HepG2 (cell line): ENCODE measurements around the gene CENPM. TPM values are rescaled to one million over a fixed set of nuclear protein-coding genes. Genes with fewer than 3 reads are reported as not detected.
A peak's percentile ranks its signal among the peaks of the same experiment; 100 is the strongest.

ENCODE experiments used
- ATAC-seq: fragments of 200-7000 bp; cut with Tn5 transposase; 3 replicates; pipeline ENCODE4 v1.9.1; 2020; ENCODE audit warnings: mild to moderate bottlenecking, moderate library complexity
- BruUV-seq: library from RNA; stranded (reverse); fragments of 400-500 nt; replicated peaks from 2 replicates; lab custom pipeline; 2021; lab: Mats Ljungman, UMichigan
- CTCF ChIA-PET: fragments of 300-600 bp; formaldehyde crosslinking; extraction: SDS; loops from one replicate; lab custom pipeline; 2021; ENCODE audit warnings: low total read pairs, inconsistent platforms, low intra/inter-chr PET ratio; lab: Yijun Ruan, JAX
- POLR2A ChIA-PET: fragments of 350-600 bp; sonication (Branson Sonifier 250); formaldehyde crosslinking; loops from one replicate; lab custom pipeline; 2020; ENCODE audit warnings: antibody characterized with exemption, inconsistent platforms; lab: Yijun Ruan, JAX
- DNase-seq: peaks from one replicate; pipeline ENCODE4 v3.0.0-alpha.2; 2015; ENCODE audit warnings: low spot score
- FAIRE-seq: peaks from 3 replicates; lab custom pipeline; 2011; peaks lifted over from hg19 to GRCh38; lab: Jason Lieb, UNC
- H2AFZ ChIP-seq: one replicate; pipeline ENCODE4 v1.6.1; 2011; ENCODE audit warnings: low read length, inconsistent platforms
- H3K27ac ChIP-seq: fragments of 300-600 bp; 3 replicates; pipeline ENCODE4 v1.8.0; 2011; ENCODE audit warnings: mixed run types, mild to moderate bottlenecking, mixed read lengths, low read length, inconsistent platforms; ENCODE audit not compliant: insufficient read depth; ENCODE audit errors: extremely low read length
- H3K27me3 ChIP-seq, 2 experiments: fragments of 200-600 bp in 1 of 2; 2 replicates in 1 of 2; 3 replicates in 1 of 2; pipeline versions ENCODE4 v1.6.0 to v1.8.0; 2011; ENCODE audit warnings: low read length in 2 of 2, mild to moderate bottlenecking in 2 of 2, moderate library complexity in 2 of 2, inconsistent platforms in 1 of 2; ENCODE audit not compliant: insufficient read depth in 2 of 2, control insufficient read depth in 1 of 2
- H3K36me3 ChIP-seq, 2 experiments: fragments of 200-600 bp in 1 of 2; replicated peaks in 1 of 2; 2 replicates in 1 of 2; 3 replicates in 1 of 2; pipeline versions ENCODE4 v1.5.1 to v1.8.0; 2011; ENCODE audit warnings: low read length in 2 of 2, inconsistent platforms in 1 of 2; ENCODE audit not compliant: insufficient read depth in 2 of 2, control insufficient read depth in 1 of 2
- H3K4me1 ChIP-seq: 2 replicates; pipeline ENCODE4 v1.5.1; 2012; ENCODE audit warnings: low read length, inconsistent platforms; ENCODE audit not compliant: insufficient read depth
- H3K4me2 ChIP-seq: 2 replicates; pipeline ENCODE4 v1.6.0; 2011; ENCODE audit warnings: low read depth, low read length, inconsistent platforms
- H3K4me3 ChIP-seq, 3 experiments: fragments of 200-600 bp in 1 of 3; sonication (generic), shearing (Covaris generic) in 1 of 3; replicated peaks in 1 of 3; 2 replicates each; pipeline ENCODE4 v1.5.1; 2011 to 2016; ENCODE audit warnings: low read length in 3 of 3, inconsistent platforms in 2 of 3, low read depth in 2 of 3, mild to moderate bottlenecking in 2 of 3, control low read depth in 1 of 3, mixed read lengths in 1 of 3; ENCODE audit not compliant: insufficient read depth in 1 of 3
- H3K79me2 ChIP-seq: one replicate; pipeline ENCODE4 v1.6.1; 2011; ENCODE audit warnings: low read length, inconsistent platforms; ENCODE audit not compliant: insufficient read depth
- H3K9ac ChIP-seq: 2 replicates; pipeline ENCODE4 v1.6.0; 2011; ENCODE audit warnings: mild to moderate bottlenecking, low read depth, low read length, inconsistent platforms; ENCODE audit not compliant: insufficient read depth
- H3K9me3 ChIP-seq: 2 replicates; pipeline ENCODE4 v1.5.1; 2012; ENCODE audit warnings: mild to moderate bottlenecking, low read length
- H4K20me1 ChIP-seq: 2 replicates; pipeline ENCODE4 v1.6.0; 2011; ENCODE audit warnings: inconsistent platforms, mild to moderate bottlenecking, low read length, moderate library complexity; ENCODE audit not compliant: insufficient read depth
- MXI1 ChIP-seq: IDR thresholded peaks from 3 replicates; pipeline ENCODE4 v1.6.1; 2012; ENCODE audit warnings: low read depth, low read length, inconsistent platforms, borderline replicate concordance
- SALL1 ChIP-seq: sonication (generic); formaldehyde crosslinking; IDR thresholded peaks from 2 replicates; pipeline ENCODE4 v1.8.0; 2022; ENCODE audit warnings: mild to moderate bottlenecking, missing genetic modification reagents
- ZNF256 ChIP-seq: sonication (generic); formaldehyde crosslinking; conservative IDR thresholded peaks from 2 replicates; pipeline ENCODE4 v1.4.0; 2020; ENCODE audit warnings: missing genetic modification reagents
- ZNF547 ChIP-seq: sonication (generic); formaldehyde crosslinking; IDR thresholded peaks from 2 replicates; pipeline ENCODE4 v1.5.1; 2020; ENCODE audit warnings: mild to moderate bottlenecking, missing genetic modification reagents
- ZNF75D ChIP-seq: sonication (generic); formaldehyde crosslinking; IDR thresholded peaks from 2 replicates; pipeline ENCODE4 v1.8.1; 2023; ENCODE audit warnings: missing genetic modification reagents, mild to moderate bottlenecking, borderline replicate concordance
- ZSCAN9 ChIP-seq: IDR thresholded peaks from 2 replicates; pipeline ENCODE4 v1.6.1; 2016; ENCODE audit warnings: borderline replicate concordance
- WGBS: methylation state at CpG from one replicate; pipeline ENCODE4 v1.1.6; 2017; ENCODE audit warnings: low lambda C conversion rate; 5-methylcytosine and 5-hydroxymethylcytosine counted together
- in situ Hi-C: cut with HindIII; loops from 2 replicates; pipeline ENCODE4 v1.10.0; 2017; ENCODE audit warnings: low pct_unique_long_range_greater_than_20kb; ENCODE audit not compliant: extremely low pct_ligation_motif_present
- intact Hi-C: fragments of 100-400 bp; cut with micrococcal nuclease; formaldehyde crosslinking; loops from one replicate; pipeline ENCODE4 v1.10.0; 2022; ENCODE audit not compliant: unreplicated experiment
- polyA plus RNA-seq, 8 experiments: library from polyadenylated mRNA; depleted of rRNA in 3 of 8; stranded (reverse) in 7 of 8; unstranded in 1 of 8; fragments of >200 nt; fragmentation: Illumina TruSeq in 4 of 8; extraction: Trizol in 4 of 8; gene quantifications; 2 replicates each; pipeline versions ENCODE4 v1.2.1 to v1.2.3, GENCODE V29; 2011 to 2016; ENCODE audit warnings: low read depth in 4 of 8, missing spikeins in 1 of 8, mixed read lengths in 1 of 8; ENCODE audit not compliant: insufficient read depth in 1 of 8
- total RNA-seq, 5 experiments: library from RNA; depleted of rRNA; stranded (reverse); fragments of >200 nt; fragmentation: Illumina TruSeq; extraction: Trizol; gene quantifications; 2 replicates each; pipeline ENCODE4 v1.2.3, GENCODE V29; 2016; ENCODE audit warnings: low read depth in 1 of 5
- TF ChIP-seq, protein P1 (sequence below): sonication (generic); formaldehyde crosslinking; IDR thresholded peaks from 2 replicates; pipeline ENCODE4 v1.4.0; 2020; ENCODE audit warnings: missing genetic modification reagents, borderline replicate concordance
- TF ChIP-seq, protein P2 (sequence below): IDR thresholded peaks from 2 replicates; pipeline ENCODE4 v1.6.1; 2012; ENCODE audit warnings: low read depth, low read length, improper control_type of control experiment

The CENPM gene
- total and polyA plus RNA-seq, 2 of the 13 experiments (the other 11 are each of a cell fraction or from before 2014, with no cell fraction given) = 11.2 to 37.3 TPM

DNA sequence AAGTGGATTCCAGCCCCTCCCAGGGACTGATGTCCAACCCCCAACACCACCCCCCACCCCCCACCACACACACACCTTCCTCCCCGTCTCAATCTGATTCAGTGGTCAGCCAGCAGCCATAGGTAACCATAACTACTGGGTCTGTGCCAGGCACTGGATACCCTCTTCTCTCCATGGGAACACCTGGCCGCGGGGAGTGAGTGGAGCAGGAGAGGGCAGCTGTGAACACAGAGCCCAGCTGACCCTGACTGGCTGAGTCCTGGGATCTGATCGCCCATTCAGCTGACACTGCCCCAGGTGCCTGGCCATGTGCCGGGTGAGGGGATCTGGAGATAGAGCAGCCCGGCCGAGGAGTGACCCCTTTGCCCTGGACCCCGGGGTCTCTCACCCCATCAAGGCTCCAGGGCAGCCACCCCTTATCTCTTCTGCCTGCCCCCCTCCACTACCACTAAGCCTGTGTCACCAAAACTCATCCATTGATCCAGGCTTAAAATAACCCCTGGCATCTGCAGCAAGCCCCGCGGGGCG lies 29.5 kb downstream of the CENPM start:
- ChIA-PET POLR2A (no interaction called here), CTCF (no interaction called here)
- intact Hi-C loops = no loop called here
- Histone ChIP-seq H3K36me3 (no peaks in the 10 kb centered on the region), H4K20me1 (peaks cover 10% of the 10 kb centered on the region; the same call in 1 of the 2 replicates), H3K4me2 (no peak overlapping the region), H3K9ac (no peak overlapping the region), H3K4me3 (no peak overlapping the region), H3K4me1 (peaks cover 34% of the 10 kb centered on the region), H3K9me3 (no peaks in the 10 kb centered on the region), H3K27me3 (peaks cover 17 to 70% of the 10 kb centered on the region in 2 experiments), H3K79me2 (no peaks in the 10 kb centered on the region), H3K27ac (no peak overlapping the region), H2AFZ (no peak overlapping the region)
- 17% methylated on average over 4 of the region's 11 CpGs for WGBS
- TF ChIP-seq ZNF256 (CRISPR knock-in tag) = no peak
- no peak for TF ChIP-seq MXI1
- TF ChIP-seq SALL1 (CRISPR knock-in tag) = no peak
- no peak for TF ChIP-seq ZNF547 (CRISPR knock-in tag)
- TF ChIP-seq, protein P1, sequence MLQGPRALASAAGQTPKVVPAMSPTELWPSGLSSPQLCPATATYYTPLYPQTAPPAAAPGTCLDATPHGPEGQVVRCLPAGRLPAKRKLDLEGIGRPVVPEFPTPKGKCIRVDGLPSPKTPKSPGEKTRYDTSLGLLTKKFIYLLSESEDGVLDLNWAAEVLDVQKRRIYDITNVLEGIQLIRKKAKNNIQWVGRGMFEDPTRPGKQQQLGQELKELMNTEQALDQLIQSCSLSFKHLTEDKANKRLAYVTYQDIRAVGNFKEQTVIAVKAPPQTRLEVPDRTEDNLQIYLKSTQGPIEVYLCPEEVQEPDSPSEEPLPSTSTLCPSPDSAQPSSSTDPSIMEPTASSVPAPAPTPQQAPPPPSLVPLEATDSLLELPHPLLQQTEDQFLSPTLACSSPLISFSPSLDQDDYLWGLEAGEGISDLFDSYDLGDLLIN (CRISPR knock-in tag) = no peak
- TF ChIP-seq, protein P2, sequence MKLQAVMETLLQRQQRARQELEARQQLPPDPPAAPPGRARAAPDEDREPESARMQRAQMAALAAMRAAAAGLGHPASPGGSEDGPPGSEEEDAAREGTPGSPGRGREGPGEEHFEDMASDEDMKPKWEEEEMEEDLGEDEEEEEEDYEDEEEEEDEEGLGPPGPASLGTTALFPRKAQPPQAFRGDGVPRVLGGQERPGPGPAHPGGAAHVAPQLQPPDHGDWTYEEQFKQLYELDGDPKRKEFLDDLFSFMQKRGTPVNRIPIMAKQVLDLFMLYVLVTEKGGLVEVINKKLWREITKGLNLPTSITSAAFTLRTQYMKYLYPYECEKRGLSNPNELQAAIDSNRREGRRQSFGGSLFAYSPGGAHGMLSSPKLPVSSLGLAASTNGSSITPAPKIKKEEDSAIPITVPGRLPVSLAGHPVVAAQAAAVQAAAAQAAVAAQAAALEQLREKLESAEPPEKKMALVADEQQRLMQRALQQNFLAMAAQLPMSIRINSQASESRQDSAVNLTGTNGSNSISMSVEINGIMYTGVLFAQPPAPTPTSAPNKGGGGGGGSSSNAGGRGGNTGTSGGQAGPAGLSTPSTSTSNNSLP = no peak
- no peak for TF ChIP-seq ZSCAN9
- TF ChIP-seq ZNF75D (CRISPR knock-in tag) = no peak
- BruUV-seq = no TSS peak
- in situ Hi-C loops = no loop called here
- no peak for DNase-seq
- no peak for FAIRE-seq
- peak; percentile 8; the same call in 2 of the 3 replicates for ATAC-seq
